Panc1 (cell line): Measurements from ENCODE around the gene ZNF555.

Source experiments
- POLR2AphosphoS5 ChIP-seq: IDR thresholded peaks from 2 replicates; pipeline ENCODE4 v1.6.1; 2012; ENCODE audit warnings: mild to moderate bottlenecking, low read depth, low read length, moderate library complexity
- SIN3A ChIP-seq: IDR thresholded peaks from 2 replicates; pipeline ENCODE4 v1.6.1; 2012; ENCODE audit warnings: low read depth, mild to moderate bottlenecking, low read length, moderate library complexity, borderline replicate concordance; ENCODE audit not compliant: insufficient read depth
- TCF7L2 ChIP-seq: IDR thresholded peaks from 2 replicates; pipeline ENCODE4 v1.6.1; 2011; ENCODE audit warnings: mild to moderate bottlenecking, low read depth, low read length, inconsistent platforms
- TF ChIP-seq, protein P1 (sequence below): fragments of 450-650 bp; IDR thresholded peaks from 2 replicates; pipeline ENCODE4 v1.5.1; 2017; ENCODE audit warnings: mild to moderate bottlenecking
- TF ChIP-seq, protein P2 (sequence below), 2 experiments: IDR thresholded peaks; 2 replicates each; pipeline ENCODE4 v1.6.1; 2011 to 2012; ENCODE audit warnings: low read depth in 2 of 2, control low read depth in 1 of 2, low read length in 1 of 2, mild to moderate bottlenecking in 1 of 2, moderate library complexity in 1 of 2; ENCODE audit not compliant: insufficient read depth in 1 of 2

DNA sequence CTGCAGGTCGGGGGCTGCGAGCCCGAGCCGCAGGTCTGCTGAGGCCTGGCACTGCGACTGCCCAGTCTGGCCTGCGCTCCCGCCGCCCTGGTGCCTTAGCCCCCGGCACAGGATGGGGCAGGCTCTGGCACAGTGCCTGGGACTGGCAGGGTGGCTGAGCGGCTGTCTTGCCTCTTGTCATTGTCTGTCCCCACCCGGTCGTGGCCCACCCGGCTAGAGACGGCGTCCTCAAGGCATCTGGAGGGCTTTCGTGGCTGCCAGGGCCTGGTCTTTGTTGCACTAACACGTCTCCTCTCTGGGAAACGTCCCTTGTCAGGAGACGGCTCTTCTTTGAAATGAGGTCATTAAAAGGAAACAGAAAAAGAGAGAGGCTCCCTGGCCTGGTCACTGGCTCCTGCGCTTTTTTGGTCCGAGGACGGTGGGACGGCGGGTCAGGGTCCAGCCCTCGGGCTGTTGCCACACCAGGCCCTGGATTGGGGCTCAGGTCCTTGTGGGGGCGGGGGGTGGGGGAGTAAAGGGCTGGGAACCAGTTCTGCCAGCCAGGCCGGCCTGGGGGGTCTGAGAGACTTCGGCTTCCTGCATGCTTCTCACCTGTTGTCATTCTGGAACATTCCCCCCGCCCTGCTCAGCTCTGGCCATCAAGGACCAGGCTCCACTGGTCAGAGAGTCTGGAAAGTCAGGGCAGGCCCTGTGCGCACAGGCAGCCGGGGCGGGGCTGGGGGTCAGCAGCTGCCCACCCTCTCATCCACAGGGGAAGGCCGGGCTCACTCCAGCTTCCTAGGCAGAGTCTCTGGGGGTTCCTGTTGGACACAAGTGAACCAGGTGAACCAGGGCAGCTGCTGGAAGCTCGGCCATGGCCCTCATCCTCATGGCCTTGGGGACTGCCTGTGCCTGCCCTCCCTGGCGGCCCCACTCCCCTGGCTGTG is 27.8 kb upstream of the ZNF555 start:
- TF ChIP-seq, protein P1, sequence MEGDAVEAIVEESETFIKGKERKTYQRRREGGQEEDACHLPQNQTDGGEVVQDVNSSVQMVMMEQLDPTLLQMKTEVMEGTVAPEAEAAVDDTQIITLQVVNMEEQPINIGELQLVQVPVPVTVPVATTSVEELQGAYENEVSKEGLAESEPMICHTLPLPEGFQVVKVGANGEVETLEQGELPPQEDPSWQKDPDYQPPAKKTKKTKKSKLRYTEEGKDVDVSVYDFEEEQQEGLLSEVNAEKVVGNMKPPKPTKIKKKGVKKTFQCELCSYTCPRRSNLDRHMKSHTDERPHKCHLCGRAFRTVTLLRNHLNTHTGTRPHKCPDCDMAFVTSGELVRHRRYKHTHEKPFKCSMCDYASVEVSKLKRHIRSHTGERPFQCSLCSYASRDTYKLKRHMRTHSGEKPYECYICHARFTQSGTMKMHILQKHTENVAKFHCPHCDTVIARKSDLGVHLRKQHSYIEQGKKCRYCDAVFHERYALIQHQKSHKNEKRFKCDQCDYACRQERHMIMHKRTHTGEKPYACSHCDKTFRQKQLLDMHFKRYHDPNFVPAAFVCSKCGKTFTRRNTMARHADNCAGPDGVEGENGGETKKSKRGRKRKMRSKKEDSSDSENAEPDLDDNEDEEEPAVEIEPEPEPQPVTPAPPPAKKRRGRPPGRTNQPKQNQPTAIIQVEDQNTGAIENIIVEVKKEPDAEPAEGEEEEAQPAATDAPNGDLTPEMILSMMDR = no peak
- TF ChIP-seq POLR2AphosphoS5 = no peak
- TF ChIP-seq, protein P2, sequence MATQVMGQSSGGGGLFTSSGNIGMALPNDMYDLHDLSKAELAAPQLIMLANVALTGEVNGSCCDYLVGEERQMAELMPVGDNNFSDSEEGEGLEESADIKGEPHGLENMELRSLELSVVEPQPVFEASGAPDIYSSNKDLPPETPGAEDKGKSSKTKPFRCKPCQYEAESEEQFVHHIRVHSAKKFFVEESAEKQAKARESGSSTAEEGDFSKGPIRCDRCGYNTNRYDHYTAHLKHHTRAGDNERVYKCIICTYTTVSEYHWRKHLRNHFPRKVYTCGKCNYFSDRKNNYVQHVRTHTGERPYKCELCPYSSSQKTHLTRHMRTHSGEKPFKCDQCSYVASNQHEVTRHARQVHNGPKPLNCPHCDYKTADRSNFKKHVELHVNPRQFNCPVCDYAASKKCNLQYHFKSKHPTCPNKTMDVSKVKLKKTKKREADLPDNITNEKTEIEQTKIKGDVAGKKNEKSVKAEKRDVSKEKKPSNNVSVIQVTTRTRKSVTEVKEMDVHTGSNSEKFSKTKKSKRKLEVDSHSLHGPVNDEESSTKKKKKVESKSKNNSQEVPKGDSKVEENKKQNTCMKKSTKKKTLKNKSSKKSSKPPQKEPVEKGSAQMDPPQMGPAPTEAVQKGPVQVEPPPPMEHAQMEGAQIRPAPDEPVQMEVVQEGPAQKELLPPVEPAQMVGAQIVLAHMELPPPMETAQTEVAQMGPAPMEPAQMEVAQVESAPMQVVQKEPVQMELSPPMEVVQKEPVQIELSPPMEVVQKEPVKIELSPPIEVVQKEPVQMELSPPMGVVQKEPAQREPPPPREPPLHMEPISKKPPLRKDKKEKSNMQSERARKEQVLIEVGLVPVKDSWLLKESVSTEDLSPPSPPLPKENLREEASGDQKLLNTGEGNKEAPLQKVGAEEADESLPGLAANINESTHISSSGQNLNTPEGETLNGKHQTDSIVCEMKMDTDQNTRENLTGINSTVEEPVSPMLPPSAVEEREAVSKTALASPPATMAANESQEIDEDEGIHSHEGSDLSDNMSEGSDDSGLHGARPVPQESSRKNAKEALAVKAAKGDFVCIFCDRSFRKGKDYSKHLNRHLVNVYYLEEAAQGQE (IDR thresholded peaks at IDR 0.05; ENCODE audit: insufficient read depth in 1 of 2, low read depth in 2 of 2, low read length in 1 of 2) = no peak
- TF ChIP-seq SIN3A = no peak
- TF ChIP-seq TCF7L2 = no peak
